Measurements from ENCODE around the gene CCNJL. TPM values are rescaled to one million over a fixed set of nuclear protein-coding genes. Genes with fewer than 3 reads are reported as not detected.

CCNJL gene
- total RNA-seq, 1 donor from 2014 or later, result 9.4 TPM

DNA sequence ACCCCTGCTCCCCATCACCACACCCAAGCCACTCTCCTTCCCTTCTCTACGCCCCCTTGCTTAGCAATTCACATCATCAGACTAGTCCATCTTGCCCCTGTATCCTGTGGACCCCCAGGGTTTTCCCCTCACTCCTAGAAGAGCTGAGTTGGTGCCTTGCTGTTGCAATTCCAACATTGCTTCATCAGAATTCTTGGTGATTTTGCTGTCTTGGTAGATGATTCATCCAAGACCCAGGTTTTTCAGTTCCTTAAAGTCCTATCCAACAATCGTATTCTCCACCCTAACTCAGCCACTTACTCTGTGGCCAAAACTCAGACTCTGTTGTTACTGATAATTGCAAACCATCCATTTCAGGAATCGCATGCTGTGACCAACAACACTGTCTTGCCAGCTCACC lies 21.4 kb upstream of the CCNJL start:
- Histone ChIP-seq H3K36me3 (no peaks in the 10 kb centered on the region), H2AFZ (replicated peaks) (no peak overlapping the region), H3K4me1 (no peaks in the 10 kb centered on the region), H3F3A (ENCODE audit: low read depth) (no peaks in the 10 kb centered on the region), H3K9ac (no peak overlapping the region), H3K4me2 (no peak overlapping the region), H3K4me3 (no peak overlapping the region), H3K79me2 (ENCODE audit: low read depth) (no peaks in the 10 kb centered on the region), H3K27ac (no peak overlapping the region), H3K27me3 (no peaks in the 10 kb centered on the region), H3K9me3 (ENCODE audit: low read depth) (no peaks in the 10 kb centered on the region), H4K20me1 (ENCODE audit: low read depth) (no peaks in the 10 kb centered on the region)
- no peak for DNase-seq (ENCODE audit: low spot score)
- peaks cover 3% of the 10 kb centered on the region for H3K9me3 Mint-ChIP-seq
- no peaks in the 10 kb centered on the region for H3K36me3 Mint-ChIP-seq
- peak overlapping the region; percentile 40 for H3K27ac Mint-ChIP-seq
- H3K4me1 Mint-ChIP-seq, result no peaks in the 10 kb centered on the region
- TF ChIP-seq EZH2phosphoT487 (IDR thresholded peaks at IDR 0.05), result no peak
- TF ChIP-seq, protein P1, sequence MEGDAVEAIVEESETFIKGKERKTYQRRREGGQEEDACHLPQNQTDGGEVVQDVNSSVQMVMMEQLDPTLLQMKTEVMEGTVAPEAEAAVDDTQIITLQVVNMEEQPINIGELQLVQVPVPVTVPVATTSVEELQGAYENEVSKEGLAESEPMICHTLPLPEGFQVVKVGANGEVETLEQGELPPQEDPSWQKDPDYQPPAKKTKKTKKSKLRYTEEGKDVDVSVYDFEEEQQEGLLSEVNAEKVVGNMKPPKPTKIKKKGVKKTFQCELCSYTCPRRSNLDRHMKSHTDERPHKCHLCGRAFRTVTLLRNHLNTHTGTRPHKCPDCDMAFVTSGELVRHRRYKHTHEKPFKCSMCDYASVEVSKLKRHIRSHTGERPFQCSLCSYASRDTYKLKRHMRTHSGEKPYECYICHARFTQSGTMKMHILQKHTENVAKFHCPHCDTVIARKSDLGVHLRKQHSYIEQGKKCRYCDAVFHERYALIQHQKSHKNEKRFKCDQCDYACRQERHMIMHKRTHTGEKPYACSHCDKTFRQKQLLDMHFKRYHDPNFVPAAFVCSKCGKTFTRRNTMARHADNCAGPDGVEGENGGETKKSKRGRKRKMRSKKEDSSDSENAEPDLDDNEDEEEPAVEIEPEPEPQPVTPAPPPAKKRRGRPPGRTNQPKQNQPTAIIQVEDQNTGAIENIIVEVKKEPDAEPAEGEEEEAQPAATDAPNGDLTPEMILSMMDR (IDR thresholded peaks at IDR 0.05), result no peak
- no peak for TF ChIP-seq EZH2 (IDR thresholded peaks at IDR 0.05)
- peaks cover 10% of the 10 kb centered on the region for H3K27me3 Mint-ChIP-seq (ENCODE audit: insufficient read depth, low read depth)
- no peak overlapping the region for H3K4me3 Mint-ChIP-seq

DNA sequence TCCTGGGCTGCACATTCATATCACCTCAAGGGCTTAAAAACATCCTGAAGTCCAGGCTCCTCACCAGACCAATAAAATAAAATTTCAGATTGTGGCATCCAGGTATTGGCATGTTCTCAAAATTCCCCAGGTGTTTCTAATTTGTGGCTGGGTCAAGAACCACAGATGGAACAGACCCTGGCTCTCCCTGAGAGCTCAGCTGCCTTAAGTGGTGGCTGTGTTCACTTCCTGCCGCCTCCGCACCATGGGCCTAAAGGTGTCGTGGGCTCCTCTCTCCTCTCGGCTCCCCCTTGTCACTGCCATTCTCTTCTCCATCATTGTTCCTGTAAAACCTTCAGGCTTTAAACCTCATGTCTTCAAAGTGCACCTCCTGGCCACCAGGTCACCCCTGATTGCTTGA lies 17.8 kb upstream of the CCNJL start:
- H3K36me3 ChIP-seq, result no peaks in the 10 kb centered on the region
- Mint-ChIP-seq H3K4me1 (peaks cover 8% of the 10 kb centered on the region), H3K27ac (no peak overlapping the region), H3K4me3 (no peak overlapping the region), H3K27me3 (ENCODE audit: insufficient read depth, low read depth) (peaks cover 10% of the 10 kb centered on the region), H3K9me3 (peaks cover 3% of the 10 kb centered on the region), H3K36me3 (no peaks in the 10 kb centered on the region)
- H3K79me2 ChIP-seq (ENCODE audit: low read depth), result no peaks in the 10 kb centered on the region
- DNase-seq (ENCODE audit: low spot score), result no peak
- H3K4me3 ChIP-seq, result no peak overlapping the region
- TF ChIP-seq EZH2phosphoT487 (IDR thresholded peaks at IDR 0.05), result no peak
- TF ChIP-seq, protein P1 (IDR thresholded peaks at IDR 0.05), result no peak
- TF ChIP-seq EZH2 (IDR thresholded peaks at IDR 0.05), result no peak
- no peaks in the 10 kb centered on the region for H3K27me3 ChIP-seq
- peaks cover 6% of the 10 kb centered on the region for H3K4me1 ChIP-seq
- no peaks in the 10 kb centered on the region for H4K20me1 ChIP-seq (ENCODE audit: low read depth)
- H3F3A ChIP-seq (ENCODE audit: low read depth), result peaks cover 7% of the 10 kb centered on the region
- H3K4me2 ChIP-seq, result no peak overlapping the region
- H3K9me3 ChIP-seq (ENCODE audit: low read depth), result no peaks in the 10 kb centered on the region
- H2AFZ ChIP-seq (replicated peaks), result no peak overlapping the region
- H3K9ac ChIP-seq, result no peak overlapping the region
- H3K27ac ChIP-seq, result no peak overlapping the region

DNA sequence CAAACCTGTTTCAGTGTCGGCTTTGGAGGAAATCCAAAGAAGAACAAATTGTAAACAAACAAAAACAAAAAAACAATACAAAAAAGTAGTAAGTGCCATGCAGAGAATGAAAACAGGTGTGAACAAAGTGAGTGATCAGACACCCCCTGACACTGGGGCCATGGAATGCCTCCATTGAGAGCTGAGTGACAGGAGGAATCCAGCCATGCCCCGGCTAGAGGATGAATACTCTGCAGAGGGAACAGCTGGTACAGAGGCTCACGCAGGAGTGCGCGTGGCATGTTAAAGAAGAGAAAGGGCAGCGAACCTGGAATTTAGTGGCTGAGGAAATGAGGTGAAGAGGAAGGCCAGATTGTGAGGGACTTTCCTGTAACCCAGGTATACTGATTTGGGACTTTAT lies 15.5 kb upstream of the CCNJL start:
- peak; percentile 63 for DNase-seq (ENCODE audit: low spot score)
- peak overlapping the region; percentile 11 for H3K4me2 ChIP-seq
- H3K4me1 Mint-ChIP-seq, result peaks cover 8% of the 10 kb centered on the region
- H3K27ac ChIP-seq, result no peak overlapping the region
- H3K9me3 Mint-ChIP-seq, result no peaks in the 10 kb centered on the region
- peaks cover 6% of the 10 kb centered on the region for H3K4me1 ChIP-seq
- no peaks in the 10 kb centered on the region for H3K36me3 Mint-ChIP-seq
- peaks cover 4% of the 10 kb centered on the region for H3K27me3 Mint-ChIP-seq (ENCODE audit: insufficient read depth, low read depth)
- H4K20me1 ChIP-seq (ENCODE audit: low read depth), result no peaks in the 10 kb centered on the region
- no peaks in the 10 kb centered on the region for H3K36me3 ChIP-seq
- H3K4me3 Mint-ChIP-seq, result no peak overlapping the region
- peaks cover 7% of the 10 kb centered on the region for H3F3A ChIP-seq (ENCODE audit: low read depth)
- H3K27ac Mint-ChIP-seq, result peak overlapping the region; percentile 52
- no peak overlapping the region for H2AFZ ChIP-seq (replicated peaks)
- H3K27me3 ChIP-seq, result no peaks in the 10 kb centered on the region
- H3K4me3 ChIP-seq, result no peak overlapping the region
- TF ChIP-seq EZH2 (IDR thresholded peaks at IDR 0.05), result no peak
- no peaks in the 10 kb centered on the region for H3K79me2 ChIP-seq (ENCODE audit: low read depth)
- H3K9me3 ChIP-seq (ENCODE audit: low read depth), result no peaks in the 10 kb centered on the region
- no peak overlapping the region for H3K9ac ChIP-seq

DNA sequence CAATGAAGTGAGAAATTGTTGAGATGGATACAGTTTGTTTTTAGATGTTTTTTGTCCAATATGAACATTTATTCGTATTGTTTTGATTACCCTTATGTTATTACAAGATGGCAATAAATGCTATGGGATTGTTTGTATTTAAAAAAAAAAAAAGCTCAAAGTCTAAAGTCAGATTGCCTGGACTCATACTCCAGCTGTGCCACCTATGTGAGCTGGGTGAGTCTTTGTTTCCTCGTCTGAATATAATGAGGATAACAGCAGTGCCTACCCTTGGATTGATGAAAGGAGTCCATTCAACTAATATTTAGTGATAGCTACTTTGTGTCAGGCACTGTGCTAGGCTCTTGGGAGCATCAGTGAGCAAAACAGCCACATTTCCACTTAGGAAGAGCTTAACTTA lies 14.6 kb upstream of the CCNJL start:
- Mint-ChIP-seq H3K4me1 (peaks cover 8% of the 10 kb centered on the region), H3K27ac (no peak overlapping the region), H3K36me3 (no peaks in the 10 kb centered on the region), H3K9me3 (no peaks in the 10 kb centered on the region), H3K4me3 (no peak overlapping the region), H3K27me3 (ENCODE audit: insufficient read depth, low read depth) (peaks cover 4% of the 10 kb centered on the region)
- no peak for DNase-seq (ENCODE audit: low spot score)
- H3K27me3 ChIP-seq, result no peaks in the 10 kb centered on the region
- H3K79me2 ChIP-seq (ENCODE audit: low read depth), result no peaks in the 10 kb centered on the region
- no peak overlapping the region for H3K27ac ChIP-seq
- no peak overlapping the region for H3K9ac ChIP-seq
- peaks cover 6% of the 10 kb centered on the region for H3K4me1 ChIP-seq
- TF ChIP-seq EZH2 (IDR thresholded peaks at IDR 0.05) (no peak), EZH2phosphoT487 (IDR thresholded peaks at IDR 0.05) (no peak)
- TF ChIP-seq, protein P1 (IDR thresholded peaks at IDR 0.05), result no peak
- H3K4me3 ChIP-seq, result no peak overlapping the region
- no peaks in the 10 kb centered on the region for H4K20me1 ChIP-seq (ENCODE audit: low read depth)
- H3K36me3 ChIP-seq, result no peaks in the 10 kb centered on the region
- H3F3A ChIP-seq (ENCODE audit: low read depth), result peaks cover 7% of the 10 kb centered on the region
- no peak overlapping the region for H2AFZ ChIP-seq (replicated peaks)
- no peaks in the 10 kb centered on the region for H3K9me3 ChIP-seq (ENCODE audit: low read depth)
- no peak overlapping the region for H3K4me2 ChIP-seq
